Sigmoid colon (tissue), 4 donors: ENCODE results near the gene KDM4F.
"Not testable (repeated sequence)": the region's sequence is repeated elsewhere in the genome, so short reads cannot be mapped to it uniquely, and the experiment has no call there.

ENCODE experiments used
- CTCF ChIP-seq, 4 experiments: fragments of 450-650 bp in 3 of 4; fragments of 200-600 bp in 1 of 4; IDR thresholded peaks; one replicate each; pipeline ENCODE4 v1.5.1; 2016 to 2019; ENCODE audit warnings: antibody characterized with exemption in 4 of 4, mild to moderate bottlenecking in 3 of 4, moderate library complexity in 2 of 4
- EP300 ChIP-seq, 4 donors: sonication (generic); formaldehyde crosslinking; IDR thresholded peaks; one replicate each; pipeline ENCODE4 v1.6.1; 2017; ENCODE audit warnings: antibody characterized with exemption in 4 of 4
- POLR2A ChIP-seq, 2 donors: fragments of 450-650 bp; IDR thresholded peaks; one replicate each; pipeline ENCODE4 v1.6.1; 2016; ENCODE audit warnings: antibody characterized with exemption in 2 of 2, mild to moderate bottlenecking in 2 of 2, moderate library complexity in 2 of 2
- POLR2AphosphoS5 ChIP-seq, 4 donors: sonication (generic); formaldehyde crosslinking; IDR thresholded peaks; one replicate each; pipeline ENCODE4 v1.6.1; 2017; ENCODE audit warnings: antibody characterized with exemption in 4 of 4

GRCh38 chr11:95025594-95025993 is 23.6 kb upstream of the KDM4F start:
- TF ChIP-seq POLR2A, CTCF, EP300, POLR2AphosphoS5 (IDR thresholded peaks at IDR 0.05): not testable (repeated sequence)
